ENCODE measurements around the gene HSPG2.
"Not testable (repeated sequence)": the region's sequence is repeated elsewhere in the genome, so short reads cannot be mapped to it uniquely, and the experiment has no call there.

DNA sequence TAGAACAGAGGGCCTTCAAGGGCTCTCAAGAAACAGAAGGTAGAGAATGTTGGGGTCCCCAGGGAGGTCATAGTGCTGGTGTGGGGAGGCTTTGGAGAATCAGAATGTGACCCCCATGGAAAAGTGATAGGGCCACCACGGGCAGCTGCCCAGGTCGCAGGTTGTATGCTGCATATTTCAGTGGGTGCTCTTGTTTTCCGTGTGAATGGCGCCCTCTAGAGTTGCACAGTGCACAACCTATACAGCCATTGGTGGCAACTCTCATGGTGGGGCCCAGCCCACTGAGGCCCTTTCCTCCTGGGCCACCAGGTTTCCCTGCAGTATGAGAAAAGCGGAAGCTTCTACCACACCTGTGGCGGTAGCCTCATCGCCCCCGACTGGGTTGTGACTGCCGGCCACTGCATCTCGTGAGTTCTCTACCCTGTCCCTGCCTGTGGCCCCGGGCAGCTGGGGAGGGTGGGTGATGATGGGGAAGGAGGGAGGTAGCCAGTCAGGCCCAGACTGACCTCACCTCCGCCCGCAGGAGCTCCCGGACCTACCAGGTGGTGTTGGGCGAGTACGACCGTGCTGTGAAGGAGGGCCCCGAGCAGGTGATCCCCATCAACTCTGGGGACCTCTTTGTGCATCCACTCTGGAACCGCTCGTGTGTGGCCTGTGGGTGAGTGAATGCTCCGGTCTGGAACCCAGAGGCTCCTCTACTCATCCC is 43.6 kb upstream of the HSPG2 start:
- TF ChIP-seq, protein P1, sequence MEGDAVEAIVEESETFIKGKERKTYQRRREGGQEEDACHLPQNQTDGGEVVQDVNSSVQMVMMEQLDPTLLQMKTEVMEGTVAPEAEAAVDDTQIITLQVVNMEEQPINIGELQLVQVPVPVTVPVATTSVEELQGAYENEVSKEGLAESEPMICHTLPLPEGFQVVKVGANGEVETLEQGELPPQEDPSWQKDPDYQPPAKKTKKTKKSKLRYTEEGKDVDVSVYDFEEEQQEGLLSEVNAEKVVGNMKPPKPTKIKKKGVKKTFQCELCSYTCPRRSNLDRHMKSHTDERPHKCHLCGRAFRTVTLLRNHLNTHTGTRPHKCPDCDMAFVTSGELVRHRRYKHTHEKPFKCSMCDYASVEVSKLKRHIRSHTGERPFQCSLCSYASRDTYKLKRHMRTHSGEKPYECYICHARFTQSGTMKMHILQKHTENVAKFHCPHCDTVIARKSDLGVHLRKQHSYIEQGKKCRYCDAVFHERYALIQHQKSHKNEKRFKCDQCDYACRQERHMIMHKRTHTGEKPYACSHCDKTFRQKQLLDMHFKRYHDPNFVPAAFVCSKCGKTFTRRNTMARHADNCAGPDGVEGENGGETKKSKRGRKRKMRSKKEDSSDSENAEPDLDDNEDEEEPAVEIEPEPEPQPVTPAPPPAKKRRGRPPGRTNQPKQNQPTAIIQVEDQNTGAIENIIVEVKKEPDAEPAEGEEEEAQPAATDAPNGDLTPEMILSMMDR (IDR thresholded peaks at IDR 0.05), result not testable (repeated sequence)
- not testable (repeated sequence) for TF ChIP-seq POLR2A (IDR thresholded peaks at IDR 0.05); POLR2AphosphoS5 (IDR thresholded peaks at IDR 0.05; ENCODE audit: insufficient read depth in 1 of 2, low read depth in 1 of 2)
